Activated naive CD8-positive, alpha-beta T cell (primary cell): ENCODE results near the gene RPA1.
"Not testable (repeated sequence)": the region's sequence is repeated elsewhere in the genome, so short reads cannot be mapped to it uniquely, and the experiment has no call there.

ENCODE experiments used
- H3K27ac Mint-ChIP-seq: one replicate; pipeline ENCODE4 v1.8.0; 2021; ENCODE audit warnings: mixed read lengths
- H3K27me3 Mint-ChIP-seq: one replicate; pipeline ENCODE4 v1.8.0; 2021; ENCODE audit warnings: mixed read lengths
- H3K36me3 Mint-ChIP-seq: one replicate; pipeline ENCODE4 v1.8.0; 2021; ENCODE audit warnings: mixed read lengths
- H3K4me1 Mint-ChIP-seq: one replicate; pipeline ENCODE4 v1.8.0; 2021; ENCODE audit warnings: low read depth, mixed read lengths
- H3K4me3 Mint-ChIP-seq: one replicate; pipeline ENCODE4 v1.8.0; 2021; ENCODE audit warnings: mild to moderate bottlenecking, mixed read lengths
- H3K9me3 Mint-ChIP-seq: one replicate; pipeline ENCODE4 v1.8.0; 2021; ENCODE audit warnings: low read depth, mixed read lengths

RPA1 gene

GRCh38 chr17:1800712-1801111, 29.1 kb upstream of the RPA1 start:
- Mint-ChIP-seq H3K27ac (no peak overlapping the region), H3K9me3 (no peaks in the 10 kb centered on the region), H3K36me3 (peaks cover 2% of the 10 kb centered on the region), H3K4me3 (no peak overlapping the region), H3K27me3 (no peaks in the 10 kb centered on the region), H3K4me1 (peaks cover 10% of the 10 kb centered on the region)

- no peak overlapping the region for H3K4me3 Mint-ChIP-seq
- no peaks in the 10 kb centered on the region for H3K27me3 Mint-ChIP-seq
- no peaks in the 10 kb centered on the region for H3K9me3 Mint-ChIP-seq
- no peak overlapping the region for H3K27ac Mint-ChIP-seq
- H3K4me1 Mint-ChIP-seq: peaks cover under 1% of the 10 kb centered on the region
- H3K36me3 Mint-ChIP-seq: peaks cover 2% of the 10 kb centered on the region
These were observed 27.4 kb upstream of the RPA1 start for GRCh38 chr17:1802429-1802828.

GRCh38 chr17:1803280-1803679, 26.5 kb upstream of the RPA1 start:
- Mint-ChIP-seq H3K27me3 (no peaks in the 10 kb centered on the region), H3K9me3 (no peaks in the 10 kb centered on the region), H3K4me1 (no peaks in the 10 kb centered on the region), H3K4me3 (no peak overlapping the region), H3K36me3 (peaks cover 5% of the 10 kb centered on the region), H3K27ac (no peak overlapping the region)

- H3K9me3 Mint-ChIP-seq: no peaks in the 10 kb centered on the region
- H3K27ac Mint-ChIP-seq: no peak overlapping the region
- H3K27me3 Mint-ChIP-seq: no peaks in the 10 kb centered on the region
- H3K36me3 Mint-ChIP-seq: peaks cover 8% of the 10 kb centered on the region
- H3K4me3 Mint-ChIP-seq: no peak overlapping the region
- no peaks in the 10 kb centered on the region for H3K4me1 Mint-ChIP-seq
These were observed 21.9 kb upstream of the RPA1 start for GRCh38 chr17:1807890-1808289.

- Mint-ChIP-seq H3K4me3 (no peak overlapping the region), H3K4me1 (no peaks in the 10 kb centered on the region), H3K27ac (no peak overlapping the region), H3K27me3 (no peaks in the 10 kb centered on the region), H3K9me3 (no peaks in the 10 kb centered on the region), H3K36me3 (peaks cover 6% of the 10 kb centered on the region)
These were observed 21.2 kb upstream of the RPA1 start for GRCh38 chr17:1808644-1809043.

GRCh38 chr17:1809815-1810214, 20.0 kb upstream of the RPA1 start:
- H3K9me3 Mint-ChIP-seq, H3K4me1 Mint-ChIP-seq, H3K4me3 Mint-ChIP-seq, H3K36me3 Mint-ChIP-seq, H3K27me3 Mint-ChIP-seq, H3K27ac Mint-ChIP-seq: not testable (repeated sequence)

- no peaks in the 10 kb centered on the region for H3K27me3 Mint-ChIP-seq
- H3K36me3 Mint-ChIP-seq: peaks cover 6% of the 10 kb centered on the region
- H3K27ac Mint-ChIP-seq: no peak overlapping the region
- no peaks in the 10 kb centered on the region for H3K9me3 Mint-ChIP-seq
- H3K4me1 Mint-ChIP-seq: no peaks in the 10 kb centered on the region
- no peak overlapping the region for H3K4me3 Mint-ChIP-seq
These were observed 19.2 kb upstream of the RPA1 start for GRCh38 chr17:1810450-1811103.

GRCh38 chr17:1813088-1813487, 16.7 kb upstream of the RPA1 start:
- H3K36me3 Mint-ChIP-seq: peaks cover 3% of the 10 kb centered on the region
- no peak overlapping the region for H3K4me3 Mint-ChIP-seq
- H3K4me1 Mint-ChIP-seq: peaks cover 2% of the 10 kb centered on the region
- H3K9me3 Mint-ChIP-seq: no peaks in the 10 kb centered on the region
- no peaks in the 10 kb centered on the region for H3K27me3 Mint-ChIP-seq
- H3K27ac Mint-ChIP-seq: no peak overlapping the region

GRCh38 chr17:1820528-1821252, 9.1 kb upstream of the RPA1 start:
- Mint-ChIP-seq H3K36me3 (peaks cover 4% of the 10 kb centered on the region), H3K9me3 (no peaks in the 10 kb centered on the region), H3K4me3 (no peak overlapping the region), H3K27ac (no peak overlapping the region), H3K4me1 (peaks cover 34% of the 10 kb centered on the region), H3K27me3 (no peaks in the 10 kb centered on the region)

GRCh38 chr17:1829216-1829591, 601 bp upstream of the RPA1 start:
- no peaks in the 10 kb centered on the region for H3K9me3 Mint-ChIP-seq
- no peaks in the 10 kb centered on the region for H3K27me3 Mint-ChIP-seq
- peak overlapping the region; percentile 89 for H3K4me3 Mint-ChIP-seq
- peaks cover 52% of the 10 kb centered on the region for H3K4me1 Mint-ChIP-seq
- H3K27ac Mint-ChIP-seq: peak overlapping the region; percentile 72
- peaks cover 12% of the 10 kb centered on the region for H3K36me3 Mint-ChIP-seq

- H3K36me3 Mint-ChIP-seq: peaks cover 11% of the 10 kb centered on the region
- H3K4me1 Mint-ChIP-seq: peaks cover 57% of the 10 kb centered on the region
- H3K4me3 Mint-ChIP-seq: peak overlapping the region; percentile 95
- no peaks in the 10 kb centered on the region for H3K27me3 Mint-ChIP-seq
- no peaks in the 10 kb centered on the region for H3K9me3 Mint-ChIP-seq
- peak overlapping the region; percentile 89 for H3K27ac Mint-ChIP-seq
These were observed 483 bp downstream of the RPA1 start for GRCh38 chr17:1830288-1830687.

- H3K27ac Mint-ChIP-seq: peak overlapping the region; percentile 85
- H3K4me3 Mint-ChIP-seq: peak overlapping the region; percentile 68
- no peaks in the 10 kb centered on the region for H3K9me3 Mint-ChIP-seq
- peaks cover 49% of the 10 kb centered on the region for H3K4me1 Mint-ChIP-seq
- H3K36me3 Mint-ChIP-seq: peaks cover 11% of the 10 kb centered on the region
- no peaks in the 10 kb centered on the region for H3K27me3 Mint-ChIP-seq
These were observed 4.8 kb downstream of the RPA1 start for GRCh38 chr17:1834380-1835149.

GRCh38 chr17:1839516-1839915, 9.7 kb downstream of the RPA1 start:
- Mint-ChIP-seq H3K4me3 (no peak overlapping the region), H3K27me3 (no peaks in the 10 kb centered on the region), H3K36me3 (peaks cover 9% of the 10 kb centered on the region), H3K9me3 (no peaks in the 10 kb centered on the region), H3K4me1 (peaks cover 24% of the 10 kb centered on the region), H3K27ac (no peak overlapping the region)

GRCh38 chr17:1843947-1844346, 14.1 kb downstream of the RPA1 start:
- H3K27me3 Mint-ChIP-seq: no peaks in the 10 kb centered on the region
- no peak overlapping the region for H3K27ac Mint-ChIP-seq
- H3K9me3 Mint-ChIP-seq: no peaks in the 10 kb centered on the region
- H3K4me1 Mint-ChIP-seq: peaks cover 4% of the 10 kb centered on the region
- no peak overlapping the region for H3K4me3 Mint-ChIP-seq
- H3K36me3 Mint-ChIP-seq: peaks cover 10% of the 10 kb centered on the region

GRCh38 chr17:1847191-1847590, 17.4 kb downstream of the RPA1 start:
- Mint-ChIP-seq H3K27me3 (no peaks in the 10 kb centered on the region), H3K27ac (peak overlapping the region; percentile 28), H3K4me1 (peaks cover 3% of the 10 kb centered on the region), H3K36me3 (peaks cover 11% of the 10 kb centered on the region), H3K4me3 (no peak overlapping the region), H3K9me3 (no peaks in the 10 kb centered on the region)
